Measurements from ENCODE around the gene ABL1.

ABL1 gene

GRCh38 chr9:130849356-130849755 lies 14.3 kb downstream of the ABL1 start:
- H3K4me2 ChIP-seq (ENCODE audit: low read depth, low read length, poor library complexity, severe bottlenecking): no peak overlapping the region
- peaks cover 3% of the 10 kb centered on the region for H4K20me1 ChIP-seq (ENCODE audit: insufficient read depth, low read length, poor library complexity, severe bottlenecking)
- no peak overlapping the region for H3K4me3 ChIP-seq (ENCODE audit: low read length, poor library complexity, severe bottlenecking)
- H3F3A ChIP-seq (ENCODE audit: low read depth): no peaks in the 10 kb centered on the region
- H3K9me3 ChIP-seq (ENCODE audit: insufficient read depth, low read depth, low read length): no peaks in the 10 kb centered on the region
- H3K9ac ChIP-seq (ENCODE audit: low read depth, low read length, poor library complexity, severe bottlenecking): no peak overlapping the region
- TF ChIP-seq EZH2phosphoT487 (IDR thresholded peaks at IDR 0.05; ENCODE audit: borderline replicate concordance): no peak
- TF ChIP-seq CTCF (conservative IDR thresholded peaks at IDR 0.05; ENCODE audit: low read length): no peak
- no peak overlapping the region for H2AFZ ChIP-seq (ENCODE audit: low read length)
- H3K4me1 ChIP-seq (ENCODE audit: insufficient read depth, low read length, poor library complexity, severe bottlenecking): no peaks in the 10 kb centered on the region
- H3K79me2 ChIP-seq (ENCODE audit: insufficient read depth, low read length): peaks cover 44% of the 10 kb centered on the region; the same call in 1 of the 2 replicates
- peaks cover 7% of the 10 kb centered on the region; the same call in 1 of the 2 replicates for H3K36me3 ChIP-seq (ENCODE audit: insufficient read depth, low read length)
- H3K9me2 ChIP-seq (replicated peaks; ENCODE audit: low read depth, low read length): no peaks in the 10 kb centered on the region
- no peaks in the 10 kb centered on the region for H3K27me3 ChIP-seq (ENCODE audit: insufficient read depth, low read length, poor library complexity, severe bottlenecking)

GRCh38 chr9:130852801-130853200 lies 17.7 kb downstream of the ABL1 start:
- Histone ChIP-seq H3K9me2 (replicated peaks; ENCODE audit: low read depth, low read length) (no peaks in the 10 kb centered on the region), H4K20me1 (ENCODE audit: insufficient read depth, low read length, poor library complexity, severe bottlenecking) (no peaks in the 10 kb centered on the region), H2AFZ (ENCODE audit: low read length) (no peak overlapping the region), H3K79me2 (ENCODE audit: insufficient read depth, low read length) (peaks cover 23% of the 10 kb centered on the region; the same call in 1 of the 2 replicates), H3K4me1 (ENCODE audit: insufficient read depth, low read length, poor library complexity, severe bottlenecking) (no peaks in the 10 kb centered on the region), H3K4me2 (ENCODE audit: low read depth, low read length, poor library complexity, severe bottlenecking) (no peak overlapping the region), H3K9ac (ENCODE audit: low read depth, low read length, poor library complexity, severe bottlenecking) (no peak overlapping the region), H3K9me3 (ENCODE audit: insufficient read depth, low read depth, low read length) (no peaks in the 10 kb centered on the region), H3K27me3 (ENCODE audit: insufficient read depth, low read length, poor library complexity, severe bottlenecking) (no peaks in the 10 kb centered on the region), H3K4me3 (ENCODE audit: low read length, poor library complexity, severe bottlenecking) (no peak overlapping the region), H3K36me3 (ENCODE audit: insufficient read depth, low read length) (peaks cover 26% of the 10 kb centered on the region; the same call in 1 of the 2 replicates), H3F3A (ENCODE audit: low read depth) (no peaks in the 10 kb centered on the region)
- no peak for TF ChIP-seq EZH2phosphoT487 (IDR thresholded peaks at IDR 0.05; ENCODE audit: borderline replicate concordance)
- no peak for TF ChIP-seq CTCF (conservative IDR thresholded peaks at IDR 0.05; ENCODE audit: low read length)

DNA sequence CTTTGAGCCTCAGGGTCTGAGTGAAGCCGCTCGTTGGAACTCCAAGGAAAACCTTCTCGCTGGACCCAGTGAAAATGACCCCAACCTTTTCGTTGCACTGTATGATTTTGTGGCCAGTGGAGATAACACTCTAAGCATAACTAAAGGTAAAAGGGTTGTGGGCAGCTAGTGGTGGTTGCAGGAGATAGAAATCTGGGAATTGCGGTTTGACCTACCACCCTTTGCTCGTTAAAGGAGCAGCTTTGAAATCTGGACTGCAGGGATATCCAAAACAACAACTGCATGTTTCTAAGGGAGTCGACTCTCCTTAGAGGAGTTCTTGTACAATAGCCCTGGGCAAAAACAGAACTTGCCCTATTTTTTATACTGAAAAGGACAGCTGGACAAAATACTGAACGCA lies 19.0 kb downstream of the ABL1 start:
- no peak overlapping the region for H3K4me3 ChIP-seq (ENCODE audit: low read length, poor library complexity, severe bottlenecking)
- H3K27me3 ChIP-seq (ENCODE audit: insufficient read depth, low read length, poor library complexity, severe bottlenecking): no peaks in the 10 kb centered on the region
- no peak for TF ChIP-seq EZH2phosphoT487 (IDR thresholded peaks at IDR 0.05; ENCODE audit: borderline replicate concordance)
- TF ChIP-seq CTCF (conservative IDR thresholded peaks at IDR 0.05; ENCODE audit: low read length): no peak
- no peaks in the 10 kb centered on the region for H3K4me1 ChIP-seq (ENCODE audit: insufficient read depth, low read length, poor library complexity, severe bottlenecking)
- no peaks in the 10 kb centered on the region for H3K9me3 ChIP-seq (ENCODE audit: insufficient read depth, low read depth, low read length)
- peaks cover 14% of the 10 kb centered on the region; the same call in 1 of the 2 replicates for H3K79me2 ChIP-seq (ENCODE audit: insufficient read depth, low read length)
- no peak overlapping the region for H3K4me2 ChIP-seq (ENCODE audit: low read depth, low read length, poor library complexity, severe bottlenecking)
- H3K9ac ChIP-seq (ENCODE audit: low read depth, low read length, poor library complexity, severe bottlenecking): no peak overlapping the region
- H3F3A ChIP-seq (ENCODE audit: low read depth): no peaks in the 10 kb centered on the region
- no peaks in the 10 kb centered on the region for H3K9me2 ChIP-seq (replicated peaks; ENCODE audit: low read depth, low read length)
- H2AFZ ChIP-seq (ENCODE audit: low read length): no peak overlapping the region
- H4K20me1 ChIP-seq (ENCODE audit: insufficient read depth, low read length, poor library complexity, severe bottlenecking): no peaks in the 10 kb centered on the region
- H3K36me3 ChIP-seq (ENCODE audit: insufficient read depth, low read length): peaks cover 29% of the 10 kb centered on the region; the same call in 1 of the 2 replicates
